SK-N-MC (cell line): Measurements from ENCODE around the gene PRR15.

Experiments
- DNase-seq: peaks from one replicate; pipeline ENCODE4 v3.0.0-alpha.2; 2011; ENCODE audit warnings: low read depth, low spot score
- H3K27ac ChIP-seq: fragments of 200-600 bp; sonication (generic); 2 replicates; pipeline ENCODE4 v1.5.1; 2016; ENCODE audit warnings: mixed run types
- H3K36me3 ChIP-seq: fragments of 200-600 bp; sonication (generic); 2 replicates; pipeline ENCODE4 v1.6.1; 2017; ENCODE audit warnings: antibody characterized with exemption, low read length, mixed read lengths; ENCODE audit not compliant: insufficient read depth
- H3K4me3 ChIP-seq: fragments of 200-600 bp; sonication (generic); 2 replicates; pipeline ENCODE4 v1.5.1; 2016
- H3K9ac ChIP-seq: fragments of 200-600 bp; sonication (generic); 2 replicates; pipeline ENCODE4 v1.8.0; 2017; ENCODE audit warnings: mixed run types, mixed read lengths; ENCODE audit not compliant: insufficient read length
- H3K9me3 ChIP-seq: fragments of 200-600 bp; sonication (generic); 2 replicates; pipeline ENCODE4 v1.6.1; 2017; ENCODE audit warnings: low read depth, mild to moderate bottlenecking, antibody characterized with exemption, low read length, moderate library complexity, mixed read lengths
- EZH2 ChIP-seq: fragments of 200-600 bp; sonication (generic); IDR thresholded peaks from one replicate; pipeline ENCODE4 v1.6.1; 2017; ENCODE audit warnings: antibody characterized with exemption
- FOXP2 ChIP-seq: optimal IDR thresholded peaks from 2 replicates; pipeline ENCODE3; 2011; ENCODE audit warnings: mild to moderate bottlenecking, moderate library complexity; ENCODE audit not compliant: insufficient read depth; ENCODE audit errors: extremely low read length, control extremely low read depth
- POLR2AphosphoS5 ChIP-seq: IDR thresholded peaks from 2 replicates; pipeline ENCODE4 v1.6.1; 2012; ENCODE audit warnings: mild to moderate bottlenecking, low read depth, low read length, borderline replicate concordance

PRR15 gene

DNA sequence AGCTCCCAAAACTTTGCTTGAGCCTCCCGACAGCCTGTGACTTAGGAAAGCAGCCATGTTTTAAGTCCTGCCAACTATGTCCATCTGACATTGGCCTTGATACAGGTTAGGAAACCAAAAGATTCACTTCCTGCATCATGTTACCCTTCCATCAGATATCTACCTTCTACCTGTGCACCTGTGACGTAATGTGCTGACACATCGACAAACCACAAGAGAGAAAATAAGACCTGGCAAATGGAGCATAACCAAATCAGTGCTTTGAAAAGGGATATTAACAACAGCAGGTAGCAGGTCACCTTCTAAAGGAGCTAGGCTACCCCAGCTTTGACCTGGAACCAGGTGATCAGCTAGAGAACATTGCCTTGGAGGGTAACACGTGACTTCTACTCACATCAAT is 14.8 kb upstream of the PRR15 start:
- H3K27ac ChIP-seq: no peak overlapping the region
- DNase-seq: no peak
- no peak overlapping the region for H3K9ac ChIP-seq
- H3K9me3 ChIP-seq: 0 out of 2 replicates have a peak, but pooled peaks cover 4% of the 10 kb centered on the region
- no peak overlapping the region for H3K4me3 ChIP-seq
- no peaks in the 10 kb centered on the region for H3K36me3 ChIP-seq
- TF ChIP-seq FOXP2: no peak
- TF ChIP-seq POLR2AphosphoS5: no peak
- TF ChIP-seq EZH2: no peak

DNA sequence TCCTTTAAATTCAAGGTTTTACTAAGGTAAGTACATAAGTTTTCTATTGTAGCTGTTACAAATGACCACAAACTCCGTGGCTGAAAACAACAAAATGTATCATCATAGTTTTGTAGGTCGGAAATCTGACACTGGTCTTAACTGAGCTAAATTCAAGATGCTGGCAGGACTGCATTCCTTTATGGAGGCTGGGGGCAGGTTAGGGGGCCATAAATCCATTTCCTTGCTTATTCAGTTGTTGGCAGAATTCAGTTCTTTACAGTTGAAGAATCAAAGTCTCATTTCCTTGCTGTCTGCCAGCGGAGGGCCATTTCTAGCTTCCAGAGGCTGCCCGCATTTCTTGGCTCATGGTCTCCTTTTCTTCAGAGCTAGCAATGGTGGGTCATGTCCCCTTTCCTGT is 11.2 kb upstream of the PRR15 start:
- TF ChIP-seq EZH2: no peak
- no peak for TF ChIP-seq POLR2AphosphoS5
- Histone ChIP-seq H3K4me3 (no peak overlapping the region), H3K27ac (no peak overlapping the region), H3K36me3 (no peaks in the 10 kb centered on the region), H3K9ac (no peak overlapping the region), H3K9me3 (0 out of 2 replicates have a peak, but pooled peaks cover 3% of the 10 kb centered on the region)
- no peak for DNase-seq

DNA sequence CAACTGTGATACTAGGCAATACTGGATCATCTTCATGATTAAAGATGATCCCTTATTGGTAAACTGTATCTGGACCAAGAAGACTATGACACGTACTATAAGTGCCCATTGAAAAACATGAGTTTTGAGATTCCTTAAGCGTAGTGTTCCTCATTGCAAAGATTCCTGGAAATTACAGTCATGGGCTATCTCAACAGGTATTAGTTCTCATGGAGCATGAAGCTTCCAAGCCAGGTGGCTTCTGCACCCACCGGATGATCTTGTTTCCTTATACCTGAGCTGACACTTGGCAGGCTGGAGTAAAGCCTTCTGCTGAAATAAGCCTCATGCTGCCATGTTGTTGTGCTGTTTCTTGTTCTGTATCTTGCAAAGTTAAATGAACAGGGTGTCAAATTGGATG is 8.6 kb upstream of the PRR15 start:
- H3K9ac ChIP-seq: no peak overlapping the region
- no peak for DNase-seq
- no peaks in the 10 kb centered on the region for H3K36me3 ChIP-seq
- no peak overlapping the region for H3K4me3 ChIP-seq
- no peak overlapping the region for H3K27ac ChIP-seq
- 0 out of 2 replicates have a peak, but pooled peaks cover 3% of the 10 kb centered on the region for H3K9me3 ChIP-seq
- TF ChIP-seq EZH2 (no peak), POLR2AphosphoS5 (no peak), FOXP2 (no peak)

DNA sequence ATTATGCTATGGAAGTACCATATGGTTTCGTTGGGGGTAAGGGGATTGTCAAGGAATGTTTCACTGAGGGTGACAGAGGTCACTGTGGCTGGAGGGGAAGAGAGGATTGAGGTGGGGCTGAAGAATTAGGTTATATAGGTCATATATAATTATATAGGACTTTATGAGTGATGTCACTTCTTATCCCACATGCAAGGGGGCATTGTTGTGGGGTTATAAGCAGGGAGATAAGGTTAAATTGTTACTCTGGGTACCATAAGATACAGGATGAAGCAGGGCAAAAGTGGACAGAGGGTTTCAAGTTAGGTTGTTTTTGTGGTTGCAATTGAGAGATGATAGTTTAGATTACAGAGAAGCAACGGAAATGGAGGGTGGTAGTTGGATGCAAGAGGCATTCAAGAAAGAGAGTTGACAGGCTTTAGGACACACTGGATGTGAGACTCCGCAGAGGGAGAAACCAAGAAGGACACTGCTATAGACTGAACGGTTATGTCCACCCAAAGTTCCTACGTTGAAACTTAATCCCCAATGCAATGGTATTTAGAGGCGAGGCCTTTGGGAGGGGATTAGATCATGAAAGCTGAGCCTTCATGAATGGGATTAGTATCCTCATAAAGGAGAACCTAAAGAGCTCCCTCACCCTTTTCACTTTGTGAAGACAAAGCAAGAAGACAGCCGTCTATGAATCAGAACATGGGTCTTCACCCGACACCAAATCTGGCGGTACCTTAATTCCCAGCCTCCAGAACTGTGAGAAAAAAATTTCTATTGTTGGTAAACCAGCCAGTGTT is 7.0 kb upstream of the PRR15 start:
- TF ChIP-seq FOXP2: no peak
- no peak for DNase-seq
- H3K27ac ChIP-seq: no peak overlapping the region

DNA sequence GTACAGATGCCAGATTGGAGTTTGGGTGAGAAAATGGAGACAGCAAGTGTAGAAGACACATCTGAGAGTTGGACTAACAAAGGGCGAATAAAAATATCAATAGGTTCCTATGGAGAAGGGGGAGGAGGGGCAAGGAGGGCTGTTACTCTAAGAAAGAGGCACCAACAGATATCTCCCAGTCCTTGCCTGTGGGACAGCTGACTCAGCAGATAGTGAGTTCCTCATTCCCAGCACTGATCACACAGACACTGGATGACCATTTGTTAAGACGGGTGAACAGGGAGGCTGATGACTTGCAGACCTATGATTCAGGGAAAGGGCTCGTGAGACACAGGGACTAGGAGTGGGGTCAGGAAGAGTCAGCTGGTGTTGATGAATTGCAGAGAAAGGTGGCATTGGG is 5.7 kb upstream of the PRR15 start:
- H3K36me3 ChIP-seq: no peaks in the 10 kb centered on the region
- TF ChIP-seq FOXP2 (no peak), EZH2 (no peak), POLR2AphosphoS5 (no peak)
- no peak overlapping the region for H3K4me3 ChIP-seq
- no peak for DNase-seq
- H3K9me3 ChIP-seq: 0 out of 2 replicates have a peak, but pooled peaks cover 3% of the 10 kb centered on the region
- H3K9ac ChIP-seq: no peak overlapping the region
- H3K27ac ChIP-seq: no peak overlapping the region

More for the DNA sequence above, 7.0 kb upstream of the PRR15 start:
- Histone ChIP-seq H3K4me3 (no peak overlapping the region), H3K36me3 (no peaks in the 10 kb centered on the region), H3K9ac (no peak overlapping the region), H3K9me3 (0 out of 2 replicates have a peak, but pooled peaks cover 3% of the 10 kb centered on the region)

DNA sequence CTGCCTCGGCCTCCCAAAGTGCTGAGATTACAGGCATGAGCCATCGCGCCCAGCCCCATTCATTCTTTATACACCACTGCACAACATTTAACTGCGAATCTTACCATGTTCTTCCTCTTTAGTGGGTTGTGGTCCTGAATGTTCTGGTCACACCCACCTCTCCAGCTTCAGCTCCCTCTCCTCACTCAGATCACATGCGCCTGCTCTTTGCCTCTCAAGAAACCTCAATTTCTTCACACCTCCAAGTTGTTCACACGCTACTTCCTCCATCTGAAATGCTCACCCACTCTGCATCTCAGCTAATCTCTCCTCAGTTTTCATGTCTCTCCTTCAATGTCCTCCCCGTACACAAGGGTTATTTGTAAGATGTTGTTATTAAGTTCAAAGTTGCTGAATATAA is 2.4 kb upstream of the PRR15 start:
- DNase-seq: no peak
- H3K27ac ChIP-seq: no peak overlapping the region
- TF ChIP-seq FOXP2 (no peak), EZH2 (no peak), POLR2AphosphoS5 (no peak)
- no peak overlapping the region for H3K4me3 ChIP-seq
- no peaks in the 10 kb centered on the region for H3K36me3 ChIP-seq
- H3K9ac ChIP-seq: no peak overlapping the region
- H3K9me3 ChIP-seq: 0 out of 2 replicates have a peak, but pooled peaks cover under 1% of the 10 kb centered on the region

DNA sequence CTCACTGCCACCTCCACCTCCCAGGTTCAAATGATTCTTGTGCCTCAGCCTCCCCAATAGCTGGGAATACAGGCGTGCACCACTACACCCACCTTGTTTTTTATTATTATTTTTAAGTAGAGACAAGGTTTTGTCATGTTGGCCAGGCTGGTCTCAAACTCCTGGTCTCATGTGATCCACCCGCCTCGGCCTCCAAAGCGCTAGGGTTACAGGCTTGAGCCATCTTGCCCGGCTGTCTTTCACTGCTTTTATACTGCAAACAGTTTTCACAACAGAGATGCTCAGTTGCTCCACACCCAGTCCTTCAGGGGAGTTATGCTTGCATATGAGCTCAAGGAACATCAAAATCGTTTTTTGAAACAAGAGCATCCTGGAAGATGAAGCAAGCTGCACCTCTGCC is 1.3 kb upstream of the PRR15 start:
- DNase-seq: no peak
- Histone ChIP-seq H3K27ac (no peak overlapping the region), H3K36me3 (no peaks in the 10 kb centered on the region), H3K4me3 (no peak overlapping the region), H3K9ac (no peak overlapping the region), H3K9me3 (no peaks in the 10 kb centered on the region)
- TF ChIP-seq FOXP2 (no peak), POLR2AphosphoS5 (no peak), EZH2 (no peak)

DNA sequence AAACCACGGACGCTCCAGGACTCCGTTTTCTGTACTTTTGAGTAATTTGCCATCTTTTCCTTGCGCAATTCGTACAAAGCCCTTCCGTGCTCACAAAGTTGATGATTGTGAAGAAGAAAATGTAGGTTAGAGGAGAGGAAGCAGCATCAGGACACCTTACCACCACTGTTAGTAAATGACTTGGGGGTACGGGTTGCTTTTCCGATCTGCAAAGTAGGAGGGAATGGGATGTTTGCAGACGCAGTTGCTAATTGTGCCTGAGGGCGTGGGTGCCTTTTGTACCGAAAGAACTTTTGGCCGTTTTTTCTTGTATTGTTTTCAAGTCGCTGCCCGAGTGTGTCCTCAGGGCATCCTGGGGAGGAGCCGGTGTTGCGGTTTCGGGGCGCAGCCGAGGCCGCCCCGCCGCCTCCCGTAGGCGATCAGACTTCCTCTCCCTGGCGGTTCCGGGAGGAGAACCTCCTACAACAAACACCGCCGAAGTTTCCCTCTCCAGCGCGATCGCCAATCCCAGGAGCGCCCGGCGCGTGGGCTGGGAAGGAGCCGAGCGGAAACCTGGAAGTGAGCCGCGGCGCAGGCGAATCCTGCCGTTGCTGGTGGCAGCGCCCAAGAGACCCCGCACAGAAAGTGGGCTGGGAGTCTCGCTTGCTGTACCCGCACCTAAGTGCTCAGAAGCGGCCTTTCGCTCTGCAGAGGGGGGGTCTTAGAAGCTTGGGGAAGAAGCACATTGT is 1.0 kb downstream of the PRR15 start:
- DNase-seq: no peak
- H3K27ac ChIP-seq: no peak overlapping the region

More for the DNA sequence above, 1.0 kb downstream of the PRR15 start:
- no peak for TF ChIP-seq POLR2AphosphoS5
- TF ChIP-seq FOXP2: no peak
- TF ChIP-seq EZH2: no peak
- H3K9ac ChIP-seq: peak overlapping the region; percentile 21
- H3K4me3 ChIP-seq: peak overlapping the region; percentile 85
- no peaks in the 10 kb centered on the region for H3K36me3 ChIP-seq
- H3K9me3 ChIP-seq: no peaks in the 10 kb centered on the region
